ENCODE measurements around the gene PROB1. TPM values are rescaled to one million over a fixed set of nuclear protein-coding genes. Genes with fewer than 3 reads are reported as not detected.

The PROB1 gene
- total RNA-seq, 1 experiment from 2014 or later, result 3.4 TPM

DNA sequence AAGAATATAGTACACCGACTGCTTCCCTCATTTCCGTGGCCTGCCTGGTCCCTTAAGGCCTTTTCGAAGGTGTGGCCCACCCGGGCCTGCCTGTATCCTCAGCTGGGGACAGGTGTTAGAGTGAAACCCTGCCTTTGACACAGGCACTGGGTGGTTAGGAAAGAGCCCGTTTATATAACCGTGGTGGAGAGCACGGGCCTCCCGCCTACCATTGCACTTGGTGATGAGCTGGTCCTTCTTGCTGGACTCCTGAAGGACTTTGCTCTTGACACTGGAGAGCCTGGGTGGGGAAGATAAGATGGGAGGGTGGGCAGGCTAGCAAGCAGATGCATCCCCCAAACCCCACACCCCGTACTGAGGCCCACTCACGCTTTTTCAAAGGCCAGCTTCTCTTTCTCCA, 6.6 kb upstream of the PROB1 start:
- Mint-ChIP-seq H3K4me1 (peaks cover 22 to 26% of the 10 kb centered on the region in 2 experiments), H3K27ac (no peak overlapping the region), H3K4me3 (no peak overlapping the region), H3K36me3 (ENCODE audit: insufficient read depth in 1 of 3, low read depth in 3 of 3) (peaks cover 4 to 26% (median 16%) of the 10 kb centered on the region in 3 experiments), H3K9me3 (no peaks in the 10 kb centered on the region), H3K27me3 (ENCODE audit: low read depth) (no peaks in the 10 kb centered on the region)
- Histone ChIP-seq H3K27me3 (ENCODE audit: insufficient read depth, low read length) (no peaks in the 10 kb centered on the region), H3K23me2 (ENCODE audit: insufficient read length, low read depth, low read length, poor library complexity, severe bottlenecking) (no peaks in the 10 kb centered on the region), H4K20me1 (ENCODE audit: control insufficient read depth, insufficient read depth, insufficient read length) (no peaks in the 10 kb centered on the region), H2BK120ac (ENCODE audit: low read depth, low read length, poor library complexity, severe bottlenecking) (no peak overlapping the region), H3K56ac (ENCODE audit: insufficient read length, low read depth, low read length) (no peak overlapping the region), H2BK5ac (ENCODE audit: insufficient read length, low read length) (no peak overlapping the region), H3K79me1 (ENCODE audit: insufficient read depth, low read depth, low read length, poor library complexity, severe bottlenecking) (no peaks in the 10 kb centered on the region), H2BK20ac (ENCODE audit: low read depth, low read length, poor library complexity, severe bottlenecking) (no peak overlapping the region), H3K79me2 (ENCODE audit: insufficient read depth, low read length) (no peaks in the 10 kb centered on the region), H3K4me2 (ENCODE audit: insufficient read depth, insufficient read length, low read length) (no peak overlapping the region), H3K4ac (ENCODE audit: low read depth, low read length) (no peak overlapping the region), H2AFZ (ENCODE audit: low read length) (no peak overlapping the region), H2BK15ac (ENCODE audit: low read depth, low read length) (no peak overlapping the region), H3K4me1 (ENCODE audit: insufficient read depth, low read length) (peaks cover 2% of the 10 kb centered on the region; the same call in 1 of the 2 replicates), H4K91ac (ENCODE audit: insufficient read length, low read depth, low read length) (no peak overlapping the region), H3K14ac (ENCODE audit: insufficient read depth, low read length) (no peak overlapping the region), H3K27ac (ENCODE audit: insufficient read length, low read depth, low read length) (no peak overlapping the region), H3K18ac (ENCODE audit: insufficient read length, low read depth, low read length) (no peak overlapping the region), H3K9ac (ENCODE audit: extremely low read depth, insufficient read length, low read length) (no peak overlapping the region), H3T11ph (ENCODE audit: low read length) (no peak overlapping the region), H4K5ac (ENCODE audit: insufficient read length, low read depth, low read length) (no peak overlapping the region), H4K8ac (replicated peaks; ENCODE audit: insufficient read length, low read depth, low read length) (no peak overlapping the region), H2BK12ac (ENCODE audit: insufficient read length, low read depth, low read length) (no peak overlapping the region), H3K9me3 (ENCODE audit: control insufficient read depth, low read depth, low read length) (no peaks in the 10 kb centered on the region), H3K23ac (ENCODE audit: insufficient read length, low read depth, low read length) (no peak overlapping the region), H2AK5ac (ENCODE audit: insufficient read length, low read length) (no peak overlapping the region)
- TF ChIP-seq, protein P1, sequence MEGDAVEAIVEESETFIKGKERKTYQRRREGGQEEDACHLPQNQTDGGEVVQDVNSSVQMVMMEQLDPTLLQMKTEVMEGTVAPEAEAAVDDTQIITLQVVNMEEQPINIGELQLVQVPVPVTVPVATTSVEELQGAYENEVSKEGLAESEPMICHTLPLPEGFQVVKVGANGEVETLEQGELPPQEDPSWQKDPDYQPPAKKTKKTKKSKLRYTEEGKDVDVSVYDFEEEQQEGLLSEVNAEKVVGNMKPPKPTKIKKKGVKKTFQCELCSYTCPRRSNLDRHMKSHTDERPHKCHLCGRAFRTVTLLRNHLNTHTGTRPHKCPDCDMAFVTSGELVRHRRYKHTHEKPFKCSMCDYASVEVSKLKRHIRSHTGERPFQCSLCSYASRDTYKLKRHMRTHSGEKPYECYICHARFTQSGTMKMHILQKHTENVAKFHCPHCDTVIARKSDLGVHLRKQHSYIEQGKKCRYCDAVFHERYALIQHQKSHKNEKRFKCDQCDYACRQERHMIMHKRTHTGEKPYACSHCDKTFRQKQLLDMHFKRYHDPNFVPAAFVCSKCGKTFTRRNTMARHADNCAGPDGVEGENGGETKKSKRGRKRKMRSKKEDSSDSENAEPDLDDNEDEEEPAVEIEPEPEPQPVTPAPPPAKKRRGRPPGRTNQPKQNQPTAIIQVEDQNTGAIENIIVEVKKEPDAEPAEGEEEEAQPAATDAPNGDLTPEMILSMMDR (conservative IDR thresholded peaks at IDR 0.05), result no peak
- no CpG with 5 or more reads among the region's 10 CpGs for WGBS (ENCODE audit: extremely low coverage, insufficient read length, low lambda C conversion rate)
- DNase-seq, result no peak
